Hepatocyte (in vitro differentiated cells): ENCODE data around the gene MOB3B. TPM values are rescaled to one million over a fixed set of nuclear protein-coding genes. Genes with fewer than 3 reads are reported as not detected.

ENCODE experiments used
- DNase-seq: peaks from one replicate; pipeline ENCODE4 v3.0.0-alpha.2; 2016; ENCODE audit warnings: low spot score
- H2AFZ ChIP-seq: fragments of 200-600 bp; sonication (generic); 2 replicates; pipeline ENCODE4 v1.6.0; 2016; ENCODE audit warnings: antibody characterized with exemption, mild to moderate bottlenecking
- H3K27ac ChIP-seq: fragments of 200-600 bp; sonication (generic); 2 replicates; pipeline ENCODE4 v1.5.1; 2016; ENCODE audit warnings: mild to moderate bottlenecking
- H3K27me3 ChIP-seq: fragments of 200-600 bp; sonication (generic); 2 replicates; pipeline ENCODE4 v1.6.1; 2016
- H3K36me3 ChIP-seq: fragments of 200-600 bp; sonication (generic); replicated peaks from 2 replicates; pipeline ENCODE4 v1.5.1; 2016; ENCODE audit warnings: low read depth; ENCODE audit not compliant: insufficient read depth
- H3K4me1 ChIP-seq: fragments of 200-600 bp; sonication (generic); 2 replicates; pipeline ENCODE4 v1.5.1; 2016; ENCODE audit warnings: mild to moderate bottlenecking, moderate library complexity; ENCODE audit not compliant: insufficient read depth
- H3K4me2 ChIP-seq: fragments of 200-600 bp; sonication (generic); 2 replicates; pipeline ENCODE4 v1.6.0; 2016
- H3K4me3 ChIP-seq: fragments of 200-600 bp; sonication (generic); 2 replicates; pipeline ENCODE4 v1.5.1; 2016; ENCODE audit warnings: mild to moderate bottlenecking
- H3K79me2 ChIP-seq: fragments of 200-600 bp; sonication (generic); 2 replicates; pipeline ENCODE4 v1.6.0; 2017; ENCODE audit warnings: mild to moderate bottlenecking
- H3K9me2 ChIP-seq: fragments of 200-600 bp; sonication (generic); replicated peaks from 2 replicates; pipeline ENCODE4 v1.6.0; 2017; ENCODE audit warnings: mild to moderate bottlenecking; ENCODE audit not compliant: insufficient read depth
- H3K9me3 ChIP-seq: fragments of 200-600 bp; sonication (generic); 2 replicates; pipeline ENCODE4 v1.5.1; 2016; ENCODE audit warnings: low read depth, mild to moderate bottlenecking
- H4K20me1 ChIP-seq: fragments of 200-600 bp; sonication (generic); 2 replicates; pipeline ENCODE4 v1.6.0; 2016; ENCODE audit warnings: mild to moderate bottlenecking; ENCODE audit not compliant: insufficient read depth, poor library complexity, severe bottlenecking
- EZH2 ChIP-seq: fragments of 200-600 bp; sonication (generic); IDR thresholded peaks from 2 replicates; pipeline ENCODE4 v1.6.1; 2016; ENCODE audit warnings: antibody characterized with exemption, mild to moderate bottlenecking, borderline replicate concordance
- EZH2phosphoT487 ChIP-seq: fragments of 200-600 bp; sonication (generic); IDR thresholded peaks from one replicate; pipeline ENCODE4 v1.6.1; 2018; ENCODE audit warnings: antibody characterized with exemption, mild to moderate bottlenecking, low read depth, moderate library complexity; ENCODE audit not compliant: unreplicated experiment, severe bottlenecking
- WGBS: methylation state at CpG from one replicate; pipeline ENCODE4 v1.1.6; 2016; ENCODE audit warnings: low lambda C conversion rate; ENCODE audit errors: missing lambda C conversion rate; 5-methylcytosine and 5-hydroxymethylcytosine counted together
- polyA plus RNA-seq: library from polyadenylated mRNA; unstranded; fragments of >200 nt; fragmentation: Nextera tagmentation; extraction: Ambion mirVana; gene quantifications from 2 replicates; pipeline ENCODE4 v1.2.1, GENCODE V29; 2016
- total RNA-seq: library from RNA; depleted of rRNA; stranded (reverse); fragments of >200 nt; gene quantifications from 2 replicates; pipeline ENCODE4 v1.2.3, GENCODE V29; 2014
- TF ChIP-seq, protein P1 (sequence below): fragments of 200-600 bp; sonication (generic); IDR thresholded peaks from 2 replicates; pipeline ENCODE4 v1.5.1; 2016; ENCODE audit warnings: antibody characterized with exemption, mild to moderate bottlenecking; ENCODE audit not compliant: poor library complexity

MOB3B gene
- total and polyA plus RNA-seq, 2 experiments from 2014 or later: 13.3 to 13.5 TPM

DNA sequence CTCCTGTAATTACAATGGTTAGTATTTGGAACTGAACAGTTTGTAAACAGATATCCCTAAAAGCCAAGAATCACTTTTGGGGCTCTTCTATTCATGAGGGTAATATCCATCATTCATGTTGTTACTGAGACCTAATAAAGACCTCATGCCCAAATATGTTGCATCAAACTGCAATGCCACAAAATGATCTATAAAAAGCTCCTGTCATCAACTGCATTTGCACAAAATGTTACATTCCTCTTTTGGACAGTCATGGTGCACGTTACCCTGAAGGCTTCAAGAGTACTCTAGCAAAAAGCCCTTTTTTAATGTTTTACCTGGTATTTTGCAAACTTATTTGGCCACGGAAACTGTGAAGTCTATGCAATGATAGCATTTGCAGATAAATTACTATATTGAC is 218.4 kb downstream of the MOB3B start:
- no peak overlapping the region for H3K27ac ChIP-seq
- DNase-seq: no peak
- no peaks in the 10 kb centered on the region for H3K79me2 ChIP-seq
- TF ChIP-seq, protein P1, sequence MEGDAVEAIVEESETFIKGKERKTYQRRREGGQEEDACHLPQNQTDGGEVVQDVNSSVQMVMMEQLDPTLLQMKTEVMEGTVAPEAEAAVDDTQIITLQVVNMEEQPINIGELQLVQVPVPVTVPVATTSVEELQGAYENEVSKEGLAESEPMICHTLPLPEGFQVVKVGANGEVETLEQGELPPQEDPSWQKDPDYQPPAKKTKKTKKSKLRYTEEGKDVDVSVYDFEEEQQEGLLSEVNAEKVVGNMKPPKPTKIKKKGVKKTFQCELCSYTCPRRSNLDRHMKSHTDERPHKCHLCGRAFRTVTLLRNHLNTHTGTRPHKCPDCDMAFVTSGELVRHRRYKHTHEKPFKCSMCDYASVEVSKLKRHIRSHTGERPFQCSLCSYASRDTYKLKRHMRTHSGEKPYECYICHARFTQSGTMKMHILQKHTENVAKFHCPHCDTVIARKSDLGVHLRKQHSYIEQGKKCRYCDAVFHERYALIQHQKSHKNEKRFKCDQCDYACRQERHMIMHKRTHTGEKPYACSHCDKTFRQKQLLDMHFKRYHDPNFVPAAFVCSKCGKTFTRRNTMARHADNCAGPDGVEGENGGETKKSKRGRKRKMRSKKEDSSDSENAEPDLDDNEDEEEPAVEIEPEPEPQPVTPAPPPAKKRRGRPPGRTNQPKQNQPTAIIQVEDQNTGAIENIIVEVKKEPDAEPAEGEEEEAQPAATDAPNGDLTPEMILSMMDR: no peak
- no peak for TF ChIP-seq EZH2
- no peak for TF ChIP-seq EZH2phosphoT487
- H3K27me3 ChIP-seq: no peaks in the 10 kb centered on the region
- no peaks in the 10 kb centered on the region for H3K9me3 ChIP-seq
- no peak overlapping the region for H2AFZ ChIP-seq
- no peaks in the 10 kb centered on the region for H3K4me1 ChIP-seq
- no peaks in the 10 kb centered on the region for H3K36me3 ChIP-seq
- H4K20me1 ChIP-seq: no peaks in the 10 kb centered on the region
- no peaks in the 10 kb centered on the region for H3K9me2 ChIP-seq
- H3K4me3 ChIP-seq: no peak overlapping the region
- 94% methylated on average over 2 of the region's 2 CpGs for WGBS
- no peak overlapping the region for H3K4me2 ChIP-seq

DNA sequence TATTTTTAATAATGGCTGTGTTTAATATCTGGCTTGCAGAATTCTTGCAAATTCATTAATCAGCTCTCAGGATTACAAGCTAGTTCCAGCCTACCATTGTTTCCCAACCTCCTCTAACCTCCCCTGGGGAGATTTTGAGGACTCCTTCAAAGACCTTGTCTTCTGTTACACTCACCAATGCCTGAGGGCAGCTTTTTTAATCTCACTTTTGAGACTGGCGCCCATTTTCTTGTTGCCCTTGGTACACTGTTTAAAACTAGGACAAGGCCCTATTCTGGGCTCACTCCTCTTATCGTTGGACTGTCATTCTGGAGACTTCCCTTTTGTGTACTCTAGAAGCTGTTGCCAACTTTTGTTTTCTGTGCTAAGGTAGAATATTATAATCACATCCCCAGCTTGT is 219.0 kb downstream of the MOB3B start:
- Histone ChIP-seq H3K27me3 (no peaks in the 10 kb centered on the region), H2AFZ (no peak overlapping the region), H3K9me2 (no peaks in the 10 kb centered on the region), H3K4me2 (no peak overlapping the region), H3K27ac (no peak overlapping the region), H4K20me1 (no peaks in the 10 kb centered on the region), H3K9me3 (no peaks in the 10 kb centered on the region), H3K4me1 (no peaks in the 10 kb centered on the region), H3K79me2 (no peaks in the 10 kb centered on the region), H3K36me3 (no peaks in the 10 kb centered on the region), H3K4me3 (no peak overlapping the region)
- 79% methylated on average over 2 of the region's 2 CpGs for WGBS
- no peak for TF ChIP-seq EZH2
- TF ChIP-seq EZH2phosphoT487: no peak
- TF ChIP-seq, protein P1: no peak
- no peak for DNase-seq

DNA sequence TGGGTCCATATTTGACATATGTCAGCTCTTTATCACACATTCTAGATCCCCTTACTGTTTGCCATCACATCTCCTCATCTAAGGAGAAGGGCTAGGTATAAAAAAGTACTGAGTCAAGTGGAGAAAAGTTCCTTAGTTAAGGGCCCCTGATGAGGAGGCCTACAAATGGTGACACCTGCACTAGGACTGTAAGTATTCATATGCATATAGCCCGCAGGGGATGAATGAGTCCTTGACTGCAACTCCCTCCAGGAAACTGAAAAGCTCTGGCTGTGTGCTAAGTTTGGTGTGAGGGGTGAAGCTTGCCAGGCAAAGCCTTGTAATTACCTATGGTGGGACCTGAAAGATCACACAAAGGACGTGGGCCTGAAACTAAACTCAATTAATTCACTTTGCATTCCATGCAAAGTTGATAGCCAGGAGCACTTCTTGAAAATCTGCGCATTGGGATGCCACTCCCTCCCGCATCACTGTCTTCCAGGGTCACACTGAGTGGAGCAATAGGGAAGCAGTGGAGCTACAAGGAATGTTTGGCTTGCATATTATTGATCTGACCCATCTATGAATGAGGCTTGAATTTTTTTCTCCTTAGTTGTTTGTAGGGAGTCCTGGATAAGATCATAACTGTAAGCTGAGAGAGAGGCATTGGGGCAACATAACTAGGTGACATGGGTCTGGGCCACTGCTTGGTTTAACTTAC is 220.8 kb downstream of the MOB3B start:
- Histone ChIP-seq H3K4me1 (no peaks in the 10 kb centered on the region), H3K9me3 (no peaks in the 10 kb centered on the region), H3K9me2 (no peaks in the 10 kb centered on the region), H3K27me3 (no peaks in the 10 kb centered on the region), H2AFZ (no peak overlapping the region), H3K79me2 (no peaks in the 10 kb centered on the region), H3K36me3 (no peaks in the 10 kb centered on the region), H4K20me1 (no peaks in the 10 kb centered on the region), H3K27ac (no peak overlapping the region), H3K4me2 (no peak overlapping the region), H3K4me3 (no peak overlapping the region)
- DNase-seq: no peak
- 77% methylated on average over 4 of the region's 4 CpGs for WGBS
- TF ChIP-seq EZH2phosphoT487 (no peak), EZH2 (no peak)
- TF ChIP-seq, protein P1: no peak
